Coronary artery (tissue), 2 donors: Measurements from ENCODE around the gene CYB561D2.

Source experiments
- DNase-seq: peaks from one replicate; pipeline ENCODE4 v3.0.0-alpha.2; 2017; ENCODE audit warnings: low spot score
- H3K27ac ChIP-seq, 2 donors: fragments of 200-600 bp; sonication (generic); one replicate each; pipeline ENCODE4 v1.5.1; 2016 to 2019
- H3K4me3 ChIP-seq: fragments of 200-600 bp; sonication (generic); 2 replicates; pipeline ENCODE4 v1.5.1; 2016; ENCODE audit warnings: mild to moderate bottlenecking, moderate library complexity
- CTCF ChIP-seq: fragments of 200-600 bp; sonication (generic); IDR thresholded peaks from one replicate; pipeline ENCODE4 v1.5.1; 2019; ENCODE audit warnings: antibody characterized with exemption

The CYB561D2 gene

GRCh38 chr3:50319894-50320625 is 30.6 kb upstream of the CYB561D2 start:
- H3K4me3 ChIP-seq, result peak overlapping the region; percentile 85
- no peak for DNase-seq
- H3K27ac ChIP-seq, result peak overlapping the region in 1 of 2 donors; percentile 91
- TF ChIP-seq CTCF, result no peak

DNA sequence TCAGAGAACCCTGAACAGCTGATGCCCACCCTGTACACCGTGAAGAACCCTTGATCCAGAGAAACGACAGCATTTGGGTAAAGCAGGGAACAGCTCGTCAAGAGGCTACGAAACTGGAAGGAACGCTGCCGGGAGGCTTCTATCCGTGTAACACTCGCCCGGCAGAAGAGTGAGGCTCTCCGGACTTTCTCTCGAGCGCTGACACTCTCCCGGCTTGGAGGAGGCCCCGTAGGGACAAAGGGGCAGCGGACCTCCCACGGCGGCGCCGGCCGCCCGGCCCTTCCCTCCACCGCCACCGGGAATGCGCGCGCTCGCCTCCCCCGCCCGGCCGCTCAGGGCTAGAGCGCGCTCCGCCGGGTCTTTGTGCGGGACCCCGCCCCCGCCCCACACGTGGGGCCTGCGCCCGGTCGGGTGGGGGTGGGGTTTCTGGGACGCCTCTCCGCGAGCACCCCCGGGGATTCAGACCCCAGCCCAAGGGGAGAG is 29.8 kb upstream of the CYB561D2 start:
- peak overlapping the region; percentile 85 for H3K4me3 ChIP-seq
- no peak for DNase-seq

DNA sequence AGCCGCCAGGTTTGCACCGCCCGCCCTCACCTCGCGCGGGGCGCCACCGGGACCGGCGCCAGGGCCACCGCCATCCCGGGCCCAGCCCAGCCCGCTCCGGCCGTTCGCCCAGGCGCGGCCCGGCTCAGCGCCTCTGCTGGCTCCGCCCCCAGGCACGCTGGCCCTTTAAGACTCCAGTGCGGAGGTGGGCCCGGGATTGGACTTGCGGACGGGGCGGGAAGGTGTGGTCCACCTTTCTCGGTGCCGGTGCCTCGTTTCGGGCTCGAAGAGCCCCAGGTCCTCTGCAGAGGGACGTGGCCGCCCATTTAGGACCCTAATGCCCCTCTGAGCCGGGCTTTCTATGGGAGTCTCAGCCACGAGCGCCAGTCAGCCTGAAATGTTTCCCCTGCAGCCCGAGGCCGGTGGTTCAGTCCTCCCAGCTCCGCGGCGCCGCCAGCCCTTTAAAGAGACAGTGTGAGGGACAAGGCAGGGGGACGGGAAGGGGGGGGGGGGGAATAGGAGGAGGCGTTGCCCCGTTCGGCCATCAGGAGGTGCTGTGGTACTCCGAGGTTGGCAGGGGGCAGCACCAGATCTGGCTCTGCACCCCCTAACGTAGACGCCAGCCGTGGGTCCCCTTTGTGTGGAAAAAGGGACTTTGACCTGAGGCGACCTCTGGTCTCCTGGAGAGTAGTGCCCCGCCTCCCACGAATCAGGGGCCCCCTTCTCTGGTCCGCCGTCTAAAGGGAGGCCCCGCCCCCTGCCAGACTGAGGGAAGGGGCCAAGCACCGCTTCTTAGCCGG is 29.1 kb upstream of the CYB561D2 start:
- H3K27ac ChIP-seq, result peak overlapping the region; percentile 69 to 91
- H3K4me3 ChIP-seq, result peak overlapping the region; percentile 85
- no peak for TF ChIP-seq CTCF
- peak; percentile 93 for DNase-seq

More for the DNA sequence above, 29.8 kb upstream of the CYB561D2 start:
- peak overlapping the region; percentile 69 to 91 for H3K27ac ChIP-seq
- TF ChIP-seq CTCF, result no peak

DNA sequence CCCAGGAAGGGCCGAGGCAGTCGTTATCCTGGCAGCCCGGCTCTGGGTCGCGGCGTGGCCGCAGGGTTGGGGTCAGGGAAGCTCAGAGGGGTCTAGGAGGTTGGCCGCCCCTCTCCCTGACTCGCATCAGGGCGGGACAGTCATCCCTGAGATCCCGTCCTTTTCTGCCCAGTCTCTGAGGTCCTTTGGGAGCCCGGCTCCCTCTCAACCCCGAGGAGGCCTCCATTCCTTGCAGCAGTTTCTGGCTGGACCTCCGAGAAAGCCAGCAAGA is 28.6 kb upstream of the CYB561D2 start:
- peak overlapping the region; percentile 52 to 91 for H3K27ac ChIP-seq
- peak overlapping the region; percentile 85 for H3K4me3 ChIP-seq
- no peak for TF ChIP-seq CTCF
- DNase-seq, result no peak

GRCh38 chr3:50322386-50323091 is 28.1 kb upstream of the CYB561D2 start, which contains the start of gene HYAL2:
TSS of gene HYAL2 (minus strand) at chr3:50322745. CDS start at chr3:50320489, 2,256 bp downstream.
- no peak for TF ChIP-seq CTCF
- peak within 1 kb of the TSS; percentile 69 to 91 for H3K27ac ChIP-seq
- H3K4me3 ChIP-seq, result peak within 1 kb of the TSS; percentile 85
- no peak for DNase-seq

DNA sequence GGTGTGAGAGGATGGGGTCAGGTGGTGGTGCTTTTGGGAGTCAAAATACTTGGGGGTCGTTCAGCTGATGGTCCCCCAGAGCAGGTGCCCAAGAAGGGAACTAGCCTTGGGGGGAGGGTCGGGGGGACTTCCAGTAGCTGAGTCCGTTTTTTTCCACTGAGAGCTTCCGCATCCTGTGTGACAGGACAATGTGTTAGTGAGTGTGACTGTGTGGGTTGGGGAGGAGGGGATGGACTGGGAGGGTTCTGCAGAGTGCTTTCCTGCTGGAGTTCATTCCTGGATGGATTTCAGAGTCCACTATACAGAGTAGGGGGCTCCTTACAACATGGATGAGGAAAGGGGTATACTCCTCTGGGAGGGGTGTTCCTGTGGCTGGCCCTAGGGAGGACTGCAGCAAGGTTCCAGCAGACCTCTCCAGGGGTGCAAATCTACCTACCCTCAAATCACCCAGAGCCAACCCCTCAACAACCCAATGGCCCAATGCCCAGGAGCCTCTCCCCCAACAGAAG is 27.5 kb upstream of the CYB561D2 start:
- Histone ChIP-seq H3K27ac (peak overlapping the region; percentile 52 to 91), H3K4me3 (peak overlapping the region; percentile 85)
- DNase-seq, result no peak
- TF ChIP-seq CTCF, result no peak
